CD4-positive, alpha-beta T cell treated with Interleukin-4 for 1 hour (primary cell): ENCODE measurements around the gene SMC5.
"Not testable (repeated sequence)": the region's sequence is repeated elsewhere in the genome, so short reads cannot be mapped to it uniquely, and the experiment has no call there.

Experiments
- DNase-seq, 2 donors: peaks; one replicate each; pipeline ENCODE4 v3.0.0-alpha.2; 2020 to 2022

The SMC5 gene

DNA sequence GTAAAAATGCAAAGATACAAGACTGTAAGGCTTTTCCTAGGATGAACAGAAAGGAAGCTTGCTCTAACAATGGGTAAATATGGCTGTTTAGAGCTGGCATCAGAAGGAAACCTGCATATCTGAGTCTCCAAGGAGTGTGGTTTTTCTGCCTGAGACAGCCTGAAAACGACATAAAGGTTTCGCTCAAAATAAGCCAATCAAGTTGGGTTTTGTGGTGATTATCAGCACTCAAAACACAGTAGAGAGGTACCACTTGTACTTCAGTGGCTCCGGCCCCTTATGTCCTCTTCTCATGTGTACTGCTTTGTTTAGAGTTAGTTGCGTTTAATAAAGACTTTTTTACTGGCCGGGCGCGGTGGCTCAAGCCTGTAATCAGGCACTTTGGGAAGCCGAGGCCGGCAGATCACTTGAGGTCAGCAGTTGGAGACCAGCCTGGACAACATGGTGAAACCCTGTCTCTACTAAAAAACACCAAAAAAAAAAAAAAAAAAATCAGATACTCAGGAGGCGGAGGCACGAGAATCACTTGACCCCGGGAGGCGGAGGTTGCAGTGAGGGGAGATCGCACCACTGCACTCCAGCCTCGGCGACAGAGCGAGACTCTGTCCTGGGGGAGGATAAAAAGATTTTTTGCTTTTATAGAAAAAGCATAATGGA, 116.3 kb downstream of the SMC5 start:
- no peak for DNase-seq

DNA sequence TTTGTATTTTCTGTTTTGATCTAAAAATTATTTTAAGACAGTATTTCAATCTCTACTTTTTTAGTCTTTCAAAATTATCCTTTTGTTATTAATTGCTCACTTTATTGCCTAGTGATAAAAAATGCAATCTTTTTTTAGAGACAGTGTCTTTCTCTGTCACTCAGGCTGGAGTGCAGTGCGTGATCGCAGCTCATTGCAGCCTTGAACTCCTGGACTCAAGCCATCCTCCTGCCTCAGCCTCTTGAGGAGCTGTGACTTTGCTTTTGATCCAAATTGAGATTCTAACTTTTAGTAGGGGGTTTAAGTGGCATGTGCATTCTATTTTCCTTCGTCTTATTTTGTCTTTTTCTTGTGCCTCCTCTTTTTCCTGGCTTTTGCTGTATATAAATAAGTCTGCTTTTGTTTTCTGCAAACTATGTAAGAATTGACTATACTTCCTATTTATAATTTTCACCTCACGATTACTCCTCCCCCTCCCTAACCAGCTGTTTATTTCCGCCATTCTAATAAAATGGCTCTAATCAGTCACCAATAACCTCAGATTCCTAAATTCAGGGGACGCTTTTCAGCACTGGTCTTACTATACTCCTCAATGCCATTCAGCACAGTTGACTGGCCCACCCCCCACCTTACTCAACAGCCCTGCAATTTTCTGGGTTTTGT, 123.4 kb downstream of the SMC5 start:
- no peak for DNase-seq

DNA sequence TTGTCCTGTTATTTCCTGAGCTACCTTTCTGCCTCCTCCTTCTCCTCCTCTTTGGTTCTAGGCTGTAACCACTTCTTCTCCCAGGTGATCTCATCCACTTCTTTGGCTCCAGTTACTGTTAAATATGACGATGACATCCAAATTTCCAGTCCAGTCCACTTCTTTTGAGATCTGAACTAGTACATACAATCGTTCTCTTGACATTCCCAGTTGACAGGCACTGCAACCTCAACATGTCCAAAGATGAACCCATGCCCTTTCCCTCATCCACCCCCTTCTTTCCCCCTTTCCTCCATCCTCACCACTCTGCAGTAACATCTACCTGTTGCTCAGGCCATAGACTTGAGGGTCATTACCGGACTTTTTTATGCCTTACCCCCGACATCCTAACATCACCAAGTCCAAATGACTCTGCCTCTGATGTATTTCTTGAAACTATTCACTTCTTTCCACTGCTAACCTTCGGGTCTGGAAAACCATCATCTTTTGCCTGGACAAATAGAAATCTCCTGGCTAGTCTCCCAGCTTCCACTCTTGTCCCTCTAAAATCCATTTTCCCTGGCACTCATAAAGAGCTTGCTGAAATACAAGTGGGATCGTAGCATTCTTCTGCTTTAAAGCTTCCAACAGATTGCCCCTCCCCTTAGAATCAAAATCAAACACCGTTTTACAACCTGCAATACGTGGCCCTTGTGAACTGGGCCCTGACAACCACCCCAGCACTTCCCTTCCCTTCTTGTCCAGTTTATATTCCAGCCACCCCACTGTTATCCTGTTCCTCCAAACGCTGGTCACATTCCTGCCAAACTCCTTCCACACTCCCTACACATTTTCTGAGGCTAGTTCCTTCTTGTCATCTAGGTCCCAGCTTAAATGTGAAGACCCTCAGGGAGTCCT, 124.2 kb downstream of the SMC5 start:
- DNase-seq: no peak

DNA sequence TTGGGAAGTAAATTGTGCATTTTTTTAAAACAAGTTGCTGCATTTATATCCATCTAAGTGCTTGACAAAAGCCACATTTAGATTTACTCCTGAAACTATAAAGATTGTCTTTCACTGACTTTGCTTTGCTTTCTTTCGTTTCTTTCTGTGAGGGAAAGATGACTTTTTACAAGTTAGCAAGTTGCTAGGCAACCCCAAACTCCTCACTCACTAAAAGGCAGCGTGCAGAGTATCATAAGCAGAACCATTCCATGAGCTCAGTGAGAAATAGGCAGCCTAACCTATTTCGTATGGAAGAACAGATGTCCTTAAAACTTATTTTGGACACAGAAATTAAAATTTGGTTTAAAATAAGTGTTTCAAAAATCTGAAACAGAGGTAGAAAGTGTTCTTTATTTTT, 126.6 kb downstream of the SMC5 start:
- DNase-seq: no peak

DNA sequence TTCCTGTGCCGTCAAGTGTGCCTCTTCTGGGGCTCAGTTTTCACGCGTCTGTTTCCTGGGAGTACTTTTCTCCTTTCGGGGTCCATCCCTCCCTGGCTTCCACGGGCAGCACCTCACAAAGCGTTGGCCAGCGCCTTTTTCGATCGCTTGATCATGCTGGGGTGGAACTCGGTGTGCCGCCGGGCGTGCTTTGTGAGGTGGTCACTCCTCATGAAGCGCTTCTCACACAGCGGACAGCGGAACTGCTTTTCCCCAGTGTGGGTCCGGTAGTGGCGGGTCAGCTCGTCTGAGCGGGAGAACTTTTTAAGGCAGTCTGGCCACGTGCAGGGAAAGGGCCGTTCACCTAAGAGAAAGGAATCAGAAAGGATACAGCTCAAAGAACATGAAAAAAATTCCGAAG, 128.9 kb downstream of the SMC5 start:
- DNase-seq: no peak

DNA sequence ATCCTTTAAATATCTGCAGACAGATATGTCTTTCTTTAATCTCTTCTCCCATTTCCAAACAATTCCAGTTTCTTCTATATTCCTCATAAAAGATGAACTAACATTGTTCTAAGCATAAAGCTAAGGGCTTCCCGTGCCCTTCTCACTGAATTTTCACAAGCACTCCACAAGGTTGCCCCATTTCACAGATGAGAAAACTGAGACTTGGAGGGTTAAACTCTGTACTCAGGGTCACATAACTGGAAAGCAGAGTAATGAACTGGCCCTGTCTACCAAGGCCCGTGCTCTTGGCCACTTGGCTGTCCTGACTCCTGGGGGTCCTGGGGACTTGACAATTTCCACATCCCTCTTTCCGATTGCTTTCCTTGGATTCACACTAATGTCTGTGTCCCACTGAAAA, 130.4 kb downstream of the SMC5 start:
- DNase-seq: no peak

DNA sequence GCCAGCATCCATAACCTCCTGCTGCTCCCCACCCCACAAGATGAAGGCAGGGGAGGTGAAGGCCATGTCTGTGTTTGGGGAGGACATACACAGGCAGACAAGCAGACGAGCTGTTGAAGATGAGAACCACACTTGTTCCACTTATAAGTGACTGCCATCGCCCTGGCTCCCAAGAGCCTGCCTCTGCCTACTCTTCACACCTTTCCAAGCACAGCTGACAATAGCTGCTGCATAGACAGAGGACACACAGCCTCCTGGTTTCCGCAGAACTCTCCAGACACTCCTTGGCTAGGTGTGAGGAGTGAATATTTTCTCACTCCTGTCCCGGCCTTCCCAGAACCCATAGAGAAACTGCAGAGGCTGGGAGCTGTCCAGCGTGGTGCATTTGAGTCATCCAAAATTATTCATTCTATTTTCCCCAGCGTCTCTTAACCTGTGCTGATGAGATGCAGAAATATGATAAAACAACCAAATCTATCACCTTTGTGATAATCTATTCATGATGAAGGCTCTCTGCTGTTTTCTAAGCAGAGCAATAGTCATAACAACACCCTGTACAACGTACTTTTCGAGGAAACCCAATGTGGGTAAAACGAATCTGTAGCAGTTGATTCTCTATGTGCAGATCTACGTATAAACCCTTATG, 131.0 kb downstream of the SMC5 start:
- DNase-seq: no peak

DNA sequence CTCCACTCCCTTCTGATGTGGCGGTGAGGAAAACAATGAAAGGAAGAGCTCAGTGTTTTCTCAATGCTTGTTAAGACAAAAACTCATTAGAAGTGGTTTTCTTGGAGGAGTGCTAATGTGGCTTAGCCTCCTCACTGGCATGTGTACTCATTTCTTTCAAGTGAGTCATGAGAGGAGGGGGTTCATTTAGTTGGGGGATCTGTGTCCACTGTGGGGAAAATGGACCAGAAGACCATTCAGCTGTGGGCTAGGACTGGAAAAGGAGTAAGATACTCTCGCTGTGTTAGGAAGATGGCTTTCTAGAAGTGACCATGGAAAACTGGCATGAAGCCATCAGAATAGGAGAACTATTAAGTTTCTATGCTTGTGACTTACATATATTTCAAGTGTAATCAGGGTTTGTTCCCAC, 132.2 kb downstream of the SMC5 start:
- no peak for DNase-seq

DNA sequence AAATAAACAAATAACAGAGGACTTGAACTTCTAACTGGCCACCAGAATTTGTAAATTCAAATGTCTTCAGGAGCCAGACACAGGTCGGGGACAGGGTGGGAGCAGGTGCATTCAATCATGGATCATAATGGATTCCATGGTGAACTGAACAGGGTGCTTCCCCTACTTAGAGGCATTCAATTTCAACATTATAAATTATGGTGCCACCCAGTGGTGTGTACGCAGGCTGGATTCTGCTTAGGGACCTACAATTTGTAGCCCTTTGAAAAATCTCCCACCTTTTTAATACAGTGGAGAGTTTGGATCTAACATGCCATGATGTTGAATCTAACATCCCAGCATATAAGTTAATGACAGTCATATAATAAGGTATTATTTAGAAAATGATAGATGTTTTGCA, 133.4 kb downstream of the SMC5 start:
- peak; percentile 19 for DNase-seq

DNA sequence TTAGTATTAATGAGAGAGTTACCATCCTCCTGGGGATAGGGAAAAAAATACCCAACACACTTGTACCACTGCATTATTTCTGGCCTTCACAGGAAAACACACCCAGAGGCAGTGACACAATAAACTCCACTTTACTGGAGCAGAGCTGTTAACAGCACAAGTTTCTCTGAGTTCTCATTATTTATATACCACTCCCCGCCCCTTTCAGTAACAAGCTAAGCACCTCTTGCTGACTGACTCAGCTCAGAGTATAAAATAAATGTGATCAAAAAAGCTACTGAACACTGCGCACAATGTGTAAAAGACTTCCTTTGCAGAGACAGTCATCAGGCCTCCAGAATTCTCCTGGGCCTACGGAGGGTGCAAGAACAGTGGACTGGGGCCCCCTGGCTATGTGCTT, 134.1 kb downstream of the SMC5 start:
- DNase-seq: no peak

DNA sequence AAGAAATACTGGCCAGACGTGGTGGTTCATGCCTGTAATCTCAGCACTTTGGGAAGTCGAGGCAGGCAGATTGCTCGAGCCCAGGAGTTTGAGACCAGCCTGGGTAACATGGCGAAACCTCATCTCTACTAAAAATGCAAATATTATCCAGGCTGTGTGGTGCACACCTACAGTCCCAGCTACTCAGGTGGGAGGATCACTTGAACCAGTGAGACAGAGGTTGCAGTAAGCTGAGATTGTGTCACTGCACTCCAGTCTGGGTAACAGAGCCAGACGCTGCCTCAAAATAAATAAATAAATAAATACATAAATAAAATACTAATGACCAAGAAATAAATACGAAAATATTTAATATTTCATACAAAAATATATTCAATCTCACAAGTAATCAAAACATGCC, 136.9 kb downstream of the SMC5 start:
- DNase-seq: no peak

DNA sequence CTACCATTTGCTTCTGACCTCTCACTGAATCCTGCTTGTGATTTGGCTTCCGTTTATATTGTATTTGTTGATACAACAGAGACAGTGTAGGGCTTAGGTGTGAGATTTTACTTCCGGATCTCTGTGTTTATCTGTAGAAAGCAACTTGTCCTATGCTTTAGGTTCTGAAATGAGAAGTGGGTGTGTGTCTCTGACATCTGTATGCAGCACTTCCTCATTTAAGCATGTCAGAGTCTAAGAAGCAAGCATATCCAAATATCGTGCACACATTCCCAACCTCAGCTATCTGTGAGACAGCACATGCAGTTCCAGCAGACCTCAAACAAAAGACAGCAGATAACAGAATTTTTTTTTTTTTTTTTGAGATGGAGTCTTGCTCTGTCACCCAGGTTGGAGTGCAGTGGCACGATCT, 139.4 kb downstream of the SMC5 start:
- DNase-seq: peak; percentile 33 to 65

DNA sequence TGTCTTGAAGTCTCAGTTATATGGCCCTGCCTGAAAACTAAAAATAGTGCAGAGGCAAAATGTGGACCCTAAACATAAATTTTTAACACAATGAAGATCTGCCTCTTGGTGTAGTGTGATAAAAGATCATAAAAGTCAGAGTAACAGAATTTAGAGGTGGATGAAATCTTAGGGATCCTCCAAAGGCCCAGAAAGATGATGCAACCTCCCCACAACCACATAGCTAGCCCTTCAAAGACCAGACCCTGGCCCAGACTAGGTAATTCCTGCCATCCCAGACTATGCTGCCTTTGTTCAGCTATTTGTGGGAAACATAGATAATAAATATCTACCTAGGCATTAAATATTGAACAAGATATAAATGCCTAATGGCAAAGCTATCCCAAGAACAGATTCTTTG, 140.4 kb downstream of the SMC5 start:
- no peak for DNase-seq

DNA sequence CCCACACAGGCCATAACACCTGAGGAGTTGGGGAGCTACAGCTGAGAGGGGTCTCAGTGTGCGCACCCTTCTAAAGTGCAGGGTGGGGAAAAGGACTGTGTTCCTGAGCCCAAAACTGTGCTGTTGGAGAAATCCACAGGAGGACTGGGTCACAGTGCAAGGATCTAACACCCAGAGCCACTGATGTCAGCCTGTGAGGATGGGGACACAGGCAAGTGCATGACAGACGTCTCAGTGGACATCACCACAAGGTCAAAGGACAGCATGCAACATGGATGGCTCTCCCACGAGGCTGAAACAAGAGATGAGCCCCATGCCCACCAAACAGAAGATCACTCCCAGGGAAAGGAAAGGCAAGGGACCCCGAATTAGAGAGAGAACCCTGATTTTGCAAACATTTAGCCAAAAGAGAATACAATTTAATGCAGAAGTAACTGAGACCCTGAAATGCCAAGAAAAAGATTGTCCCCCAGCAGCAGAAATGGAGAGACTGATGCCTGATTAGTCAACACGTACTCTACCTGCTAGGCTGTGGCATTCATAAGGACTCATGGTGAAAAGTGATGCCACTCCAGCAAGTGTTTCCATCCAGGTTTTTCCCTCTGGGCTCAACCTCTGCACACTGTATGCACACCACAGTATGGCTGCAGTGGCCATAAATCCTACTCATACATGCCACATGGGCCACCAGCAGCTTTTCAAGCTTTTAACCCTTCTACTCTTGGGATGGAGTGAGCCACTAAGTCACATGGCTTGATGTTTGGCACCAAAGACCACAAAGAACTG, 141.5 kb downstream of the SMC5 start:
- DNase-seq: no peak

DNA sequence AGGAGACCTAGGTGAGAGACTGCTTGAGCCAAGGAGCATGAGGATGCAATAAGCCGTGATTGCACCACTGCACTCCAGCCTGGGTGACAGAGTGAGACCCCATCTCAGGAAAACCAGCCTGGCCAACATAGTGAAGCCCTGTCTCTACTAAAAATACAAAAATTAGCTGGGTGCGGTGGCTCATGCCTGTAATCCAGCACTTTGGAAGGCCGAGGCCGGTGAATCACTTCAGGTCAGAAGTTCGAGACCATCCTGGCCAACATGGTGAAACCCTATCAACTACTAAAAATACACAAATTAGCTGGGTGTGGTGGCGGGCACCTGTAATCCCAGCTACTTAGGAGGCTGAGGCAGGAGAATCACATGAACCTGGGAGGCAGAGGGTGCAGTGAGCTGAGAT, 142.5 kb downstream of the SMC5 start:
- DNase-seq: not testable (repeated sequence)

DNA sequence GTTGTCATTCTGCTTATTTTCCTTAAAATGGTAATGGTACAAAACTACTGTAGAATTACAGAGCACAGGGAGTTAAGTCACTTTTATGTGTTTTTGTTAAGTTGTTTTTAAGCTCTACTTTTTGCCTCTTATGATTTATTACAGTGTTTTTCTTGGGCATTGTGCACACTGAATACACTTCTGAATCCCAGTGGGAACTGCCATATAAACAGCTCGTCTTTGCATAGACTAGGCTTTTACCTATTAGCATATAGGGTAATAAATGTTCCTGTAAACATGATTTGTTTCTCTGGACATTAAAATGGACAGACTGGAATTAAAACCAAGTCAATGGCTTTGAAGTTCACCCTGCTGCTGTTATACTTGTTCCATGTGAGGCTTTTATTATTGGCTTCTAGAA, 143.4 kb downstream of the SMC5 start:
- DNase-seq: no peak

DNA sequence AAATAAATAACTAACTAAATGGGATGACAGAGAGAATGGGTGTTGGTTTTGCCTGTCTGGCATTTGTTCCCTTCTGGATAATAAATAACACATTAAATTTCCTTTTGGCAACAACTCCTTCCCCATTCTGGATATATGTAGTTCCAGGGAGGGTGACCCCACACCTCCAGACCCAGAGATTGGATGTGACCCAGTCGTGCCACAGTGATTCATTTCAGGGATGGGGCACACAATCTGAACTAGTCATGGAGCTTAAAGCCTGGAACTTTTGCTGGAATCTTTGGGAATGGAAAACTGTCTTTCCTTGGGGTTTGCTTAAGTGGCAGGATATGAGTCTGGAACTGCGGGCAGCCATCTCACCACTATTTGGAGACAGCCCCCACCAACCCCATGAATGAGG, 144.4 kb downstream of the SMC5 start:
- DNase-seq: no peak

DNA sequence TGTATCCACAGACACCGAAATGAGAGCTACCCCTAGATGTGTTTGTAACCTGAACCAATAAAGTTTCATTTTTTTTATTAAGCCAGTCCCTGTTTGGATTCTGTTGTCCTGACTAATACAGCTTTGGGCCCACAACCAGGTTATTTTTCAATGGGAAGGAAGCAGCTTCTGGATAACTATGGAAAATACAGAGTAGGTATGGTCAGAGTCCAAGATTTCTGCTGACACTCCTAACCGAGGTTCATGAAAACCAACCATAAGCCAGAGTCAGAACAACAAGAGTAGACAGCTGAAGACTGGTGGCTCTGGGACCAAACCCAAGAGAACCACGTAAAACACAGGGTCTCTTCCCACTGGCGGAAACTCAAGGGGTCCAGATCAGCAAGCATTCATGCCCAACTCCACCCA, 144.8 kb downstream of the SMC5 start:
- DNase-seq: no peak

DNA sequence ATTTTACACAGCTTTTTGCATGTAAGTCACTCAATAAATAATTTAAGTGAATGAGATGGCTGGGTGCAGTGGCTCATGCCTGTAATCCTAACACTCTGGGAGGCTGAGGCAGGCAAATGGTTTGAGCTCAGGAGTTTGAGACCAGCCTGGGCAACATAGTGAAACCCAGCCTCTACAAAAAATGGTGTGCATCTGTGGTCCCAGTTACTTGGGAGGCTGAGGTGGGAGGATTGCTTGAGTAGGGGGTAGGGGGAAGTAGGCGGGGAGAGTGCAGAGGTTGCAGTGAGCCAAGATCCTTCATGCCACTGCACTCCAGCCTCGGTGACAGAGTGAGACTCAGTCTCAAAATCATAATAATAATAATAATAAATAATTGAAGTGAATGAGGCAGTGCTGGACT, 145.5 kb downstream of the SMC5 start:
- no peak for DNase-seq
